Heart right ventricle (tissue), 16 donors: ENCODE measurements around the gene MBD3L2. TPM values are rescaled to one million over a fixed set of nuclear protein-coding genes. Genes with fewer than 3 reads are reported as not detected.

Experiments
- ATAC-seq, 8 donors: fragments of 200-7000 bp; cut with Tn5 transposase; one replicate each; pipeline ENCODE4 v1.9.1; 2020; ENCODE audit warnings: mild to moderate bottlenecking in 8 of 8, moderate library complexity in 8 of 8, moderate number of reproducible peaks in 1 of 8
- DNase-seq, 2 donors: peaks; one replicate each; pipeline ENCODE4 v3.0.0-alpha.2; 2020
- H3K27ac ChIP-seq, 10 donors: fragments of 200-600 bp; sonication (generic) in 2 of 10; one replicate each; pipeline versions ENCODE4 v1.5.0 to v1.8.0; 2020 to 2022; ENCODE audit warnings: mild to moderate bottlenecking in 3 of 10
- H3K27me3 ChIP-seq, 7 donors: fragments of 200-600 bp; one replicate each; pipeline ENCODE4 v1.8.0; 2021 to 2022; ENCODE audit warnings: mild to moderate bottlenecking in 2 of 7
- H3K36me3 ChIP-seq, 9 donors: fragments of 200-600 bp; sonication (generic) in 1 of 9; one replicate each; pipeline versions ENCODE4 v1.5.0 to v1.8.0; 2020 to 2022; ENCODE audit warnings: mild to moderate bottlenecking in 2 of 9
- H3K4me1 ChIP-seq, 9 donors: fragments of 200-600 bp; sonication (generic) in 1 of 9; one replicate each; pipeline versions ENCODE4 v1.5.0 to v1.8.0; 2020 to 2022; ENCODE audit warnings: mild to moderate bottlenecking in 4 of 9
- H3K4me3 ChIP-seq, 10 donors: fragments of 200-600 bp; sonication (generic) in 2 of 10; one replicate each; pipeline versions ENCODE4 v1.5.0 to v1.8.0; 2020 to 2022; ENCODE audit warnings: mild to moderate bottlenecking in 7 of 10, moderate library complexity in 2 of 10
- H3K9me3 ChIP-seq, 11 donors: fragments of 200-600 bp in 10 of 11; sonication (generic) in 2 of 11; one replicate each; pipeline versions ENCODE4 v1.5.0 to v1.8.0; 2013 to 2022; ENCODE audit warnings: mild to moderate bottlenecking in 2 of 11, control low read depth in 1 of 11, moderate library complexity in 1 of 11
- WGBS, 2 donors: extraction: QIAGEN DNeasy Blood & Tissue Kit; methylation state at CpG; one replicate each; pipeline ENCODE4 v1.1.7; 2013; ENCODE audit warnings: inconsistent platforms in 1 of 2; 5-methylcytosine and 5-hydroxymethylcytosine counted together
- intact Hi-C, 10 donors: fragments of 100-400 bp; cut with DNase I; formaldehyde crosslinking; loops; one replicate each; pipeline versions ENCODE4 v1.11.1 to v1.14.2; 2022
- polyA plus RNA-seq, 2 donors: library from polyadenylated mRNA; stranded (reverse); fragments of 200-250 nt; gene quantifications; one replicate each; pipeline ENCODE4 v1.2.3, GENCODE V29; 2013
- total RNA-seq, 10 donors: library from RNA; stranded (reverse); fragmentation: NEBNext Ultra II Directional in 3 of 10; extraction: Animal tissue kit (Norgen Biotek cat#: 25700) in 3 of 10; gene quantifications; one replicate each; pipeline versions ENCODE4 v1.2.1 to v1.2.4, GENCODE V29; 2021 to 2023
- TF ChIP-seq, protein P1 (sequence below), 9 donors: fragments of 200-600 bp; sonication (generic) in 2 of 9; IDR thresholded peaks; one replicate each; pipeline versions ENCODE4 v1.5.0 to v1.8.0; 2021 to 2022; ENCODE audit warnings: antibody characterized with exemption in 9 of 9, mild to moderate bottlenecking in 5 of 9, moderate library complexity in 1 of 9
- donor health status: Arrhythmogenic right ventricular cardiomyopathy.
- donor health status: ischemic (EF 13 %, LVEDD 7.1; RV severe dilation, severe dysfunction).
- donor health status: healthy with polysubstance abuse.
- donor health status: DM: no; HTN: yes; CAD: no.
- donor health status: DM: no; HTN: no; CAD: no.
- donor health status: ischemic (EF 25% LVEDD 6.9; RV normal size, moderate dysfunction).
- donor health status: ischemic (EF 25% LVEDD 5.7; RV mildly dilated, moderate dysfunction).
- donor health status: healthy.
- donor health status: DM: yes; HTN: yes; CAD: no.
- donor health status: Ischemic cardiomyopathy.
- donor health status: ischemic (EF 35%, LVEDD 5.7; RV mildly dilated, moderate dysfunction).
- donor health status: nonischemic (EF 11% LVEDD 7.7; RV severe dilation, severe dysfunction).
- donor health status: DM: yes; HTN: yes; CAD: no.
- donor health status: PGD.
- donor health status: ischemic (EF 29% LVEDD 5.4; RV normal size, mild dysfunction).
- donor health status: nonischemic (EF 23%, LVEDD 6.1; RV moderate dilation, normal function).

MBD3L2 gene
- total and polyA plus RNA-seq, 12 donors, result not detected

- Histone ChIP-seq H3K9me3 (peaks cover 0 to 8% (median 0%) of the 10 kb centered on the region in 11 donors), H3K36me3 (peaks cover 0 to 24% (median 21%) of the 10 kb centered on the region in 9 donors), H3K4me3 (no peak overlapping the region), H3K27ac (no peak overlapping the region), H3K4me1 (peaks cover 0 to 15% (median 10%) of the 10 kb centered on the region in 9 donors), H3K27me3 (no peaks in the 10 kb centered on the region)
- intact Hi-C loops, result loop anchor here in 1 of 10 donors (10.0 kb wide), 1 partner anchor 333 kb away; the partner anchor contains the start of genes GPR108 and TRIP10
- TF ChIP-seq, protein P1, sequence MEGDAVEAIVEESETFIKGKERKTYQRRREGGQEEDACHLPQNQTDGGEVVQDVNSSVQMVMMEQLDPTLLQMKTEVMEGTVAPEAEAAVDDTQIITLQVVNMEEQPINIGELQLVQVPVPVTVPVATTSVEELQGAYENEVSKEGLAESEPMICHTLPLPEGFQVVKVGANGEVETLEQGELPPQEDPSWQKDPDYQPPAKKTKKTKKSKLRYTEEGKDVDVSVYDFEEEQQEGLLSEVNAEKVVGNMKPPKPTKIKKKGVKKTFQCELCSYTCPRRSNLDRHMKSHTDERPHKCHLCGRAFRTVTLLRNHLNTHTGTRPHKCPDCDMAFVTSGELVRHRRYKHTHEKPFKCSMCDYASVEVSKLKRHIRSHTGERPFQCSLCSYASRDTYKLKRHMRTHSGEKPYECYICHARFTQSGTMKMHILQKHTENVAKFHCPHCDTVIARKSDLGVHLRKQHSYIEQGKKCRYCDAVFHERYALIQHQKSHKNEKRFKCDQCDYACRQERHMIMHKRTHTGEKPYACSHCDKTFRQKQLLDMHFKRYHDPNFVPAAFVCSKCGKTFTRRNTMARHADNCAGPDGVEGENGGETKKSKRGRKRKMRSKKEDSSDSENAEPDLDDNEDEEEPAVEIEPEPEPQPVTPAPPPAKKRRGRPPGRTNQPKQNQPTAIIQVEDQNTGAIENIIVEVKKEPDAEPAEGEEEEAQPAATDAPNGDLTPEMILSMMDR (IDR thresholded peaks at IDR 0.05), result no peak
- DNase-seq, result no peak
- 79 to 88% methylated on average over 2 of the region's 2 CpGs for WGBS, 2 donors
- no peak for ATAC-seq
These were observed 18.6 kb downstream of the MBD3L2 start for GRCh38 chr19:7067716-7068115.

- Histone ChIP-seq H3K4me1 (peaks cover 0 to 15% (median 10%) of the 10 kb centered on the region in 9 donors), H3K4me3 (peak overlapping the region in 6 of 10 donors; percentile 17 to 99 (median 87)), H3K27me3 (no peaks in the 10 kb centered on the region), H3K27ac (peak overlapping the region in 4 of 10 donors; percentile 21 to 92 (median 36)), H3K9me3 (peaks cover 0 to 8% (median 0%) of the 10 kb centered on the region in 11 donors), H3K36me3 (peaks cover 0 to 33% (median 30%) of the 10 kb centered on the region in 9 donors)
- intact Hi-C loops, result loop anchor here in 1 of 10 donors (10.0 kb wide), 1 partner anchor 334 kb away; the partner anchor contains the start of genes GPR108 and TRIP10
- TF ChIP-seq, protein P1 (IDR thresholded peaks at IDR 0.05), result no peak
- WGBS, 2 donors, result 82 to 86% methylated on average over 6 of the region's 6 CpGs
- ATAC-seq (no peak), DNase-seq (no peak)
These were observed 19.5 kb downstream of the MBD3L2 start for GRCh38 chr19:7068599-7068998.

GRCh38 chr19:7069042-7069903 is 20.2 kb downstream of the MBD3L2 start, which contains the start of gene ZNF557:
ZNF557 (plus strand) TSS chr19:7069703; CDS start chr19:7075075, 5,372 bp downstream.
- peaks cover 0 to 8% (median 0%) of the 10 kb centered on the region in 11 donors for H3K9me3 ChIP-seq
- WGBS, 2 donors, result 0 to 1% methylated on average over 55 to 56 of the region's 56 CpGs
- H3K27me3 ChIP-seq, result no peaks in the 10 kb centered on the region
- peaks cover 0 to 39% (median 36%) of the 10 kb centered on the region in 9 donors for H3K36me3 ChIP-seq
- peak within 1 kb of the TSS; percentile 53 to 93 (median 84) for H3K27ac ChIP-seq
- intact Hi-C loops, result loop anchor here in 1 of 10 donors (10.0 kb wide), 1 partner anchor 334 kb away; the partner anchor contains the start of genes GPR108 and TRIP10
- peaks cover 0 to 15% (median 10%) of the 10 kb centered on the region in 9 donors for H3K4me1 ChIP-seq
- TF ChIP-seq, protein P1 (IDR thresholded peaks at IDR 0.05), result no peak
- peak; percentile 99 for DNase-seq
- peak within 1 kb of the TSS; percentile 74 to 99 (median 87) for H3K4me3 ChIP-seq
- peak; percentile 100 for ATAC-seq

DNA sequence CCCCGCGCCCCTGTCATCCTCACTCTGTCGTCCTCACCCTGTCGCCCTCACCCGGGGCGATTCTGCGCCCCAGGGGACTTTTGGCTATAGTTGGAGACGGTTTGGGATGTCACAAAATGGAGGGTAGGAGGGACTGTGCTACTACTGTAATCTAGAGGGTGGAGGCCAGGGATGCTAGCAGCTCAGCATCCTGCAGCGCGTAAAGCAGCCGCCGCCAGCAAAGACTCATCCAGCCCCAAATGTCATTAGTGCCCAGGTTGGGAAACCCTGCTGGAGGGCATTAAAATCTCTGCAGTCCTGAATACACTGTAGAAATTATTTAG is 20.7 kb downstream of the MBD3L2 start:
- H3K27ac ChIP-seq, result peak overlapping the region; percentile 53 to 93 (median 84)
- H3K4me3 ChIP-seq, result peak overlapping the region; percentile 74 to 99 (median 87)
- peaks cover 0 to 45% (median 39%) of the 10 kb centered on the region in 9 donors for H3K36me3 ChIP-seq
- no peaks in the 10 kb centered on the region for H3K27me3 ChIP-seq
- H3K9me3 ChIP-seq, result peaks cover 0 to 8% (median 0%) of the 10 kb centered on the region in 11 donors
- DNase-seq (no peak), ATAC-seq (peak in 3 of 8 donors; percentile 14 to 29 (median 18))
- intact Hi-C loops, result loop anchor here in 1 of 10 donors (10.0 kb wide), 1 partner anchor 335 kb away; the partner anchor contains the start of genes GPR108 and TRIP10
- TF ChIP-seq, protein P1 (IDR thresholded peaks at IDR 0.05), result no peak
- 0 to 1% methylated on average over 12 of the region's 12 CpGs for WGBS, 2 donors
- peaks cover 0 to 15% (median 10%) of the 10 kb centered on the region in 9 donors for H3K4me1 ChIP-seq
